ENCODE measurements around the gene MRPL19.

Gene MRPL19

GRCh38 chr2:75736276-75736675 lies 89.7 kb downstream of the MRPL19 start:
- no peak for DNase-seq (ENCODE audit: low spot score)

GRCh38 chr2:75737961-75738360 lies 91.4 kb downstream of the MRPL19 start:
- DNase-seq (ENCODE audit: low spot score) = no peak

All from NAMALWA (cell line).